HepG2 (cell line): ENCODE data around the gene IFIT1. TPM values are rescaled to one million over a fixed set of nuclear protein-coding genes. Genes with fewer than 3 reads are reported as not detected.

Experiments
- ATAC-seq: fragments of 200-7000 bp; cut with Tn5 transposase; 3 replicates; pipeline ENCODE4 v1.9.1; 2020; ENCODE audit warnings: mild to moderate bottlenecking, moderate library complexity
- BruUV-seq: library from RNA; stranded (reverse); fragments of 400-500 nt; replicated peaks from 2 replicates; lab custom pipeline; 2021; lab: Mats Ljungman, UMichigan
- CTCF ChIA-PET: fragments of 300-600 bp; formaldehyde crosslinking; extraction: SDS; loops from one replicate; lab custom pipeline; 2021; ENCODE audit warnings: low total read pairs, inconsistent platforms, low intra/inter-chr PET ratio; lab: Yijun Ruan, JAX
- POLR2A ChIA-PET: fragments of 350-600 bp; sonication (Branson Sonifier 250); formaldehyde crosslinking; loops from one replicate; lab custom pipeline; 2020; ENCODE audit warnings: antibody characterized with exemption, inconsistent platforms; lab: Yijun Ruan, JAX
- DNase-seq: peaks from one replicate; pipeline ENCODE4 v3.0.0-alpha.2; 2015; ENCODE audit warnings: low spot score
- FAIRE-seq: peaks from 3 replicates; lab custom pipeline; 2011; peaks lifted over from hg19 to GRCh38; lab: Jason Lieb, UNC
- H2AFZ ChIP-seq: one replicate; pipeline ENCODE4 v1.6.1; 2011; ENCODE audit warnings: low read length, inconsistent platforms
- H3K27ac ChIP-seq: fragments of 300-600 bp; 3 replicates; pipeline ENCODE4 v1.8.0; 2011; ENCODE audit warnings: mixed run types, mild to moderate bottlenecking, mixed read lengths, low read length, inconsistent platforms; ENCODE audit not compliant: insufficient read depth; ENCODE audit errors: extremely low read length
- H3K27me3 ChIP-seq, 2 experiments: fragments of 200-600 bp in 1 of 2; 2 replicates in 1 of 2; 3 replicates in 1 of 2; pipeline versions ENCODE4 v1.6.0 to v1.8.0; 2011; ENCODE audit warnings: low read length in 2 of 2, mild to moderate bottlenecking in 2 of 2, moderate library complexity in 2 of 2, inconsistent platforms in 1 of 2; ENCODE audit not compliant: insufficient read depth in 2 of 2, control insufficient read depth in 1 of 2
- H3K36me3 ChIP-seq, 2 experiments: fragments of 200-600 bp in 1 of 2; replicated peaks in 1 of 2; 2 replicates in 1 of 2; 3 replicates in 1 of 2; pipeline versions ENCODE4 v1.5.1 to v1.8.0; 2011; ENCODE audit warnings: low read length in 2 of 2, inconsistent platforms in 1 of 2; ENCODE audit not compliant: insufficient read depth in 2 of 2, control insufficient read depth in 1 of 2
- H3K4me1 ChIP-seq: 2 replicates; pipeline ENCODE4 v1.5.1; 2012; ENCODE audit warnings: low read length, inconsistent platforms; ENCODE audit not compliant: insufficient read depth
- H3K4me2 ChIP-seq: 2 replicates; pipeline ENCODE4 v1.6.0; 2011; ENCODE audit warnings: low read depth, low read length, inconsistent platforms
- H3K4me3 ChIP-seq, 3 experiments: fragments of 200-600 bp in 1 of 3; sonication (generic), shearing (Covaris generic) in 1 of 3; replicated peaks in 1 of 3; 2 replicates each; pipeline ENCODE4 v1.5.1; 2011 to 2016; ENCODE audit warnings: low read length in 3 of 3, inconsistent platforms in 2 of 3, low read depth in 2 of 3, mild to moderate bottlenecking in 2 of 3, control low read depth in 1 of 3, mixed read lengths in 1 of 3; ENCODE audit not compliant: insufficient read depth in 1 of 3
- H3K79me2 ChIP-seq: one replicate; pipeline ENCODE4 v1.6.1; 2011; ENCODE audit warnings: low read length, inconsistent platforms; ENCODE audit not compliant: insufficient read depth
- H3K9ac ChIP-seq: 2 replicates; pipeline ENCODE4 v1.6.0; 2011; ENCODE audit warnings: mild to moderate bottlenecking, low read depth, low read length, inconsistent platforms; ENCODE audit not compliant: insufficient read depth
- H3K9me3 ChIP-seq: 2 replicates; pipeline ENCODE4 v1.5.1; 2012; ENCODE audit warnings: mild to moderate bottlenecking, low read length
- H4K20me1 ChIP-seq: 2 replicates; pipeline ENCODE4 v1.6.0; 2011; ENCODE audit warnings: inconsistent platforms, mild to moderate bottlenecking, low read length, moderate library complexity; ENCODE audit not compliant: insufficient read depth
- CEBPZ ChIP-seq: IDR thresholded peaks from 2 replicates; pipeline ENCODE4 v1.6.1; 2012; ENCODE audit warnings: low read length, improper control_type of control experiment
- NFYB ChIP-seq: sonication (generic); formaldehyde crosslinking; IDR thresholded peaks from 2 replicates; pipeline ENCODE4 v1.4.0; 2020; ENCODE audit warnings: missing genetic modification reagents
- WGBS: methylation state at CpG from one replicate; pipeline ENCODE4 v1.1.6; 2017; ENCODE audit warnings: low lambda C conversion rate; 5-methylcytosine and 5-hydroxymethylcytosine counted together
- in situ Hi-C: cut with HindIII; loops from 2 replicates; pipeline ENCODE4 v1.10.0; 2017; ENCODE audit warnings: low pct_unique_long_range_greater_than_20kb; ENCODE audit not compliant: extremely low pct_ligation_motif_present
- intact Hi-C: fragments of 100-400 bp; cut with micrococcal nuclease; formaldehyde crosslinking; loops from one replicate; pipeline ENCODE4 v1.10.0; 2022; ENCODE audit not compliant: unreplicated experiment
- polyA plus RNA-seq, 8 experiments: library from polyadenylated mRNA; depleted of rRNA in 3 of 8; stranded (reverse) in 7 of 8; unstranded in 1 of 8; fragments of >200 nt; fragmentation: Illumina TruSeq in 4 of 8; extraction: Trizol in 4 of 8; gene quantifications; 2 replicates each; pipeline versions ENCODE4 v1.2.1 to v1.2.3, GENCODE V29; 2011 to 2016; ENCODE audit warnings: low read depth in 4 of 8, missing spikeins in 1 of 8, mixed read lengths in 1 of 8; ENCODE audit not compliant: insufficient read depth in 1 of 8
- total RNA-seq, 5 experiments: library from RNA; depleted of rRNA; stranded (reverse); fragments of >200 nt; fragmentation: Illumina TruSeq; extraction: Trizol; gene quantifications; 2 replicates each; pipeline ENCODE4 v1.2.3, GENCODE V29; 2016; ENCODE audit warnings: low read depth in 1 of 5

IFIT1 gene
- total and polyA plus RNA-seq, 2 of the 13 experiments (the other 11 are each of a cell fraction or from before 2014, with no cell fraction given) = 1.5 to 5.5 TPM

GRCh38 chr10:89426230-89426868 is 33.9 kb downstream of the IFIT1 start (continued):
- TF ChIP-seq CEBPZ = no peak

- H3K36me3 ChIP-seq = no peaks in the 10 kb centered on the region
- no peak overlapping the region for H2AFZ ChIP-seq
- no peak overlapping the region for H3K9ac ChIP-seq
- H3K27ac ChIP-seq = no peak overlapping the region
- no peak for FAIRE-seq
- no TSS peak for BruUV-seq
- no peaks in the 10 kb centered on the region for H3K9me3 ChIP-seq
- WGBS = 26% methylated on average over 4 of the region's 4 CpGs
- no peak for DNase-seq
- no peak for ATAC-seq
- H4K20me1 ChIP-seq = no peaks in the 10 kb centered on the region
- in situ Hi-C loops (loop anchor here (5.0 kb wide), 1 partner anchor 135 kb away; no protein-coding TSS in a partner anchor), intact Hi-C loops (loop anchor here (2.0 to 5.0 kb wide), 3 partner anchors 215 to 365 kb away; partner anchors contain the start of gene KIF20B)
- ChIA-PET CTCF (interaction anchor here (2.8 kb wide), 1 partner anchor 136 kb away, joined by 46 read pairs; no protein-coding TSS in a partner anchor), POLR2A (no interaction called here)
- no peaks in the 10 kb centered on the region for H3K27me3 ChIP-seq
- no peak overlapping the region for H3K4me3 ChIP-seq
- peaks cover 20% of the 10 kb centered on the region for H3K4me1 ChIP-seq
- H3K4me2 ChIP-seq = no peak overlapping the region
- H3K79me2 ChIP-seq = no peaks in the 10 kb centered on the region
- no peak for TF ChIP-seq NFYB (CRISPR knock-in tag)
These were observed 35.2 kb downstream of the IFIT1 start for GRCh38 chr10:89427629-89428028.
